CD4-positive, alpha-beta T cell (primary cell): ENCODE results near the gene GRIA4. TPM values are rescaled to one million over a fixed set of nuclear protein-coding genes. Genes with fewer than 3 reads are reported as not detected.

ENCODE experiments used
- ATAC-seq: fragments of 200-7000 bp; cut with Tn5 transposase; one replicate; pipeline ENCODE4 v1.10.0; 2022; ENCODE audit warnings: mild to moderate bottlenecking; ENCODE audit not compliant: poor library complexity
- CTCF ChIA-PET: fragments of 350-600 bp; sonication (Branson Sonifier 250); formaldehyde crosslinking; loops from one replicate; lab custom pipeline; 2021; ENCODE audit warnings: antibody characterized with exemption, inconsistent platforms; lab: Charles Lee
- POLR2A ChIA-PET: fragments of 350-600 bp; sonication (Branson Sonifier 250); formaldehyde crosslinking; loops from one replicate; lab custom pipeline; 2021; ENCODE audit warnings: antibody characterized with exemption, inconsistent platforms; lab: Charles Lee
- DNase-seq, 14 experiments: peaks; one replicate each; pipeline ENCODE4 v3.0.0-alpha.2; 2013 to 2020; ENCODE audit warnings: mixed read lengths in 2 of 14
- H3K27ac ChIP-seq, 2 donors: one replicate each; pipeline versions ENCODE4 v1.5.1 to v1.7.0; 2013; ENCODE audit warnings: low read length in 2 of 2, low read depth in 1 of 2, mild to moderate bottlenecking in 1 of 2
- H3K27me3 ChIP-seq, 2 experiments: 1 replicate in 1 of 2; 2 replicates in 1 of 2; pipeline versions ENCODE4 v1.6.1 to v1.7.0; 2013; ENCODE audit warnings: low read length in 2 of 2, control low read depth in 1 of 2, mild to moderate bottlenecking in 1 of 2, moderate library complexity in 1 of 2; ENCODE audit not compliant: insufficient read depth in 2 of 2, control insufficient read depth in 1 of 2
- H3K36me3 ChIP-seq: one replicate; pipeline ENCODE4 v1.6.1; 2013; ENCODE audit warnings: low read length, control low read depth; ENCODE audit not compliant: insufficient read depth
- H3K4me1 ChIP-seq: one replicate; pipeline ENCODE4 v1.6.1; 2013; ENCODE audit warnings: low read length, control low read depth; ENCODE audit not compliant: insufficient read depth
- H3K4me3 ChIP-seq: one replicate; pipeline ENCODE4 v1.5.1; 2013; ENCODE audit warnings: mild to moderate bottlenecking, low read length, moderate library complexity
- H3K9me3 ChIP-seq, 2 experiments: 1 replicate in 1 of 2; 2 replicates in 1 of 2; pipeline versions ENCODE4 v1.6.1 to v1.7.0; 2013; ENCODE audit warnings: low read length in 2 of 2, mild to moderate bottlenecking in 2 of 2, control low read depth in 1 of 2, moderate library complexity in 1 of 2; ENCODE audit not compliant: control insufficient read depth in 1 of 2, insufficient read depth in 1 of 2
- H3K27ac Mint-ChIP-seq: one replicate; pipeline ENCODE4 v1.8.0; 2020; ENCODE audit warnings: mixed read lengths
- H3K27me3 Mint-ChIP-seq: one replicate; pipeline ENCODE4 v1.8.0; 2021; ENCODE audit warnings: mixed read lengths
- H3K36me3 Mint-ChIP-seq: one replicate; pipeline ENCODE4 v1.8.0; 2021; ENCODE audit warnings: low read depth, mixed read lengths
- H3K4me1 Mint-ChIP-seq: one replicate; pipeline ENCODE4 v1.8.0; 2021; ENCODE audit warnings: low read depth, mixed read lengths
- H3K4me3 Mint-ChIP-seq: one replicate; pipeline ENCODE4 v1.8.0; 2020; ENCODE audit warnings: mild to moderate bottlenecking, mixed read lengths
- H3K9me3 Mint-ChIP-seq: one replicate; pipeline ENCODE4 v1.8.0; 2020; ENCODE audit warnings: mixed read lengths
- CTCF ChIP-seq: fragments of 200-600 bp; IDR thresholded peaks from one replicate; pipeline ENCODE4 v1.8.0; 2022; ENCODE audit warnings: antibody characterized with exemption, mild to moderate bottlenecking
- intact Hi-C, 2 experiments: fragments of 100-400 bp; cut with DNase I in 1 of 2; cut with micrococcal nuclease in 1 of 2; formaldehyde crosslinking; loops; one replicate each; pipeline versions ENCODE4 v1.15.1 to v1.9.0; 2023 to 2025; cut with DNase I, micrococcal nuclease
- total RNA-seq, 174 experiments: library from RNA in 2 of 174; stranded (reverse) in 2 of 174; gene quantifications; one replicate each; pipeline ENCODE4 v1.2.3 and lab custom pipeline; 2021 to 2026

Gene GRIA4
- total RNA-seq, 2 experiments from 2014 or later, result not detected

GRCh38 chr11:105734426-105734825 lies 124.6 kb downstream of the GRIA4 start:
- DNase-seq (no peak), ATAC-seq (no peak)
- POLR2A ChIA-PET, result no interaction called here
- H3K4me1 ChIP-seq, result no peaks in the 10 kb centered on the region
- H3K9me3 Mint-ChIP-seq, result peaks cover 4% of the 10 kb centered on the region
- intact Hi-C loops, result no loop called here
- CTCF ChIA-PET, result no interaction called here
- no peaks in the 10 kb centered on the region for H3K9me3 ChIP-seq
- no peaks in the 10 kb centered on the region for H3K4me1 Mint-ChIP-seq
- H3K27ac Mint-ChIP-seq, result no peak overlapping the region
- H3K4me3 Mint-ChIP-seq, result no peak overlapping the region
- H3K27ac ChIP-seq, result no peak overlapping the region
- H3K4me3 ChIP-seq, result no peak overlapping the region
- no peaks in the 10 kb centered on the region for H3K27me3 ChIP-seq
- no peaks in the 10 kb centered on the region for H3K36me3 ChIP-seq
- TF ChIP-seq CTCF, result no peak
- no peaks in the 10 kb centered on the region for H3K27me3 Mint-ChIP-seq
- H3K36me3 Mint-ChIP-seq, result no peaks in the 10 kb centered on the region

- ChIA-PET CTCF (no interaction called here), POLR2A (no interaction called here)
- Mint-ChIP-seq H3K27ac (no peak overlapping the region), H3K27me3 (no peaks in the 10 kb centered on the region), H3K36me3 (no peaks in the 10 kb centered on the region), H3K4me3 (no peak overlapping the region), H3K9me3 (no peaks in the 10 kb centered on the region), H3K4me1 (no peaks in the 10 kb centered on the region)
- Histone ChIP-seq H3K27me3 (no peaks in the 10 kb centered on the region), H3K27ac (no peak overlapping the region), H3K4me1 (no peaks in the 10 kb centered on the region), H3K36me3 (no peaks in the 10 kb centered on the region), H3K4me3 (no peak overlapping the region), H3K9me3 (no peaks in the 10 kb centered on the region)
- intact Hi-C loops, result no loop called here
- ATAC-seq (no peak), DNase-seq (no peak)
- TF ChIP-seq CTCF, result no peak
These were observed 128.4 kb downstream of the GRIA4 start for GRCh38 chr11:105738251-105738650.

- no peak for DNase-seq
- Histone ChIP-seq H3K4me3 (no peak overlapping the region), H3K36me3 (no peaks in the 10 kb centered on the region), H3K4me1 (no peaks in the 10 kb centered on the region), H3K27me3 (no peaks in the 10 kb centered on the region), H3K27ac (no peak overlapping the region), H3K9me3 (no peaks in the 10 kb centered on the region)
- POLR2A ChIA-PET, result no interaction called here
- no peaks in the 10 kb centered on the region for H3K4me1 Mint-ChIP-seq
- H3K27ac Mint-ChIP-seq, result no peak overlapping the region
- H3K9me3 Mint-ChIP-seq, result no peaks in the 10 kb centered on the region
- ATAC-seq, result no peak
- no peaks in the 10 kb centered on the region for H3K36me3 Mint-ChIP-seq
- no peak overlapping the region for H3K4me3 Mint-ChIP-seq
- TF ChIP-seq CTCF, result no peak
- no peaks in the 10 kb centered on the region for H3K27me3 Mint-ChIP-seq
- intact Hi-C loops, result no loop called here
- CTCF ChIA-PET, result no interaction called here
These were observed 129.3 kb downstream of the GRIA4 start for GRCh38 chr11:105738986-105739795.
